ENCODE results near the gene GHR.
"Not testable (repeated sequence)": the region's sequence is repeated elsewhere in the genome, so short reads cannot be mapped to it uniquely, and the experiment has no call there.

The GHR gene

GRCh38 chr5:42701351-42702059 lies 278.3 kb downstream of the GHR start:
- Histone ChIP-seq H3K4me1 (ENCODE audit: control insufficient read depth in 2 of 2, insufficient read depth in 2 of 2, low read length in 2 of 2) (no peaks in the 10 kb centered on the region), H3K27ac (ENCODE audit: low read depth in 2 of 2, low read length in 2 of 2) (no peak overlapping the region), H3K4me3 (ENCODE audit: low read length in 2 of 2) (no peak overlapping the region), H3K9ac (ENCODE audit: low read depth in 1 of 2, low read length in 2 of 2) (no peak overlapping the region), H3K9me3 (ENCODE audit: control insufficient read depth in 2 of 2, low read length in 2 of 2) (peaks cover 0 to 5% of the 10 kb centered on the region in 2 donors), H3K27me3 (ENCODE audit: control insufficient read depth in 2 of 2, insufficient read depth in 2 of 2, low read length in 2 of 2) (no peaks in the 10 kb centered on the region), H3K36me3 (ENCODE audit: control insufficient read depth in 2 of 2, insufficient read depth in 2 of 2, low read length in 2 of 2) (no peaks in the 10 kb centered on the region)

- no peak overlapping the region for H3K27ac ChIP-seq (ENCODE audit: low read depth in 2 of 2, low read length in 2 of 2)
- no peaks in the 10 kb centered on the region for H3K27me3 ChIP-seq (ENCODE audit: control insufficient read depth in 2 of 2, insufficient read depth in 2 of 2, low read length in 2 of 2)
- H3K4me3 ChIP-seq (ENCODE audit: low read length in 2 of 2) = no peak overlapping the region
- H3K4me1 ChIP-seq (ENCODE audit: control insufficient read depth in 2 of 2, insufficient read depth in 2 of 2, low read length in 2 of 2) = no peaks in the 10 kb centered on the region
- H3K9ac ChIP-seq (ENCODE audit: low read depth in 1 of 2, low read length in 2 of 2) = no peak overlapping the region
- no peaks in the 10 kb centered on the region for H3K36me3 ChIP-seq (ENCODE audit: control insufficient read depth in 2 of 2, insufficient read depth in 2 of 2, low read length in 2 of 2)
- peaks cover 0 to 5% of the 10 kb centered on the region in 2 donors for H3K9me3 ChIP-seq (ENCODE audit: control insufficient read depth in 2 of 2, low read length in 2 of 2)
Observed at GRCh38 chr5:42703238-42703637, 280.0 kb downstream of the GHR start.

GRCh38 chr5:42715785-42716184 lies 292.5 kb downstream of the GHR start:
- Histone ChIP-seq H3K36me3 (ENCODE audit: control insufficient read depth in 2 of 2, insufficient read depth in 2 of 2, low read length in 2 of 2) (no peaks in the 10 kb centered on the region), H3K27ac (ENCODE audit: low read depth in 2 of 2, low read length in 2 of 2) (no peak overlapping the region), H3K27me3 (ENCODE audit: control insufficient read depth in 2 of 2, insufficient read depth in 2 of 2, low read length in 2 of 2) (no peaks in the 10 kb centered on the region), H3K4me1 (ENCODE audit: control insufficient read depth in 2 of 2, insufficient read depth in 2 of 2, low read length in 2 of 2) (no peaks in the 10 kb centered on the region), H3K4me3 (ENCODE audit: low read length in 2 of 2) (no peak overlapping the region), H3K9me3 (ENCODE audit: control insufficient read depth in 2 of 2, low read length in 2 of 2) (no peaks in the 10 kb centered on the region), H3K9ac (ENCODE audit: low read depth in 1 of 2, low read length in 2 of 2) (no peak overlapping the region)

- Histone ChIP-seq H3K27me3 (ENCODE audit: control insufficient read depth in 2 of 2, insufficient read depth in 2 of 2, low read length in 2 of 2) (no peaks in the 10 kb centered on the region), H3K4me1 (ENCODE audit: control insufficient read depth in 2 of 2, insufficient read depth in 2 of 2, low read length in 2 of 2) (no peaks in the 10 kb centered on the region), H3K9ac (ENCODE audit: low read depth in 1 of 2, low read length in 2 of 2) (no peak overlapping the region), H3K36me3 (ENCODE audit: control insufficient read depth in 2 of 2, insufficient read depth in 2 of 2, low read length in 2 of 2) (no peaks in the 10 kb centered on the region), H3K27ac (ENCODE audit: low read depth in 2 of 2, low read length in 2 of 2) (no peak overlapping the region), H3K9me3 (ENCODE audit: control insufficient read depth in 2 of 2, low read length in 2 of 2) (no peaks in the 10 kb centered on the region), H3K4me3 (ENCODE audit: low read length in 2 of 2) (no peak overlapping the region)
Observed at GRCh38 chr5:42718591-42718990, 295.4 kb downstream of the GHR start.

- no peaks in the 10 kb centered on the region for H3K36me3 ChIP-seq (ENCODE audit: control insufficient read depth in 2 of 2, insufficient read depth in 2 of 2, low read length in 2 of 2)
- no peak overlapping the region for H3K4me3 ChIP-seq (ENCODE audit: low read length in 2 of 2)
- no peaks in the 10 kb centered on the region for H3K9me3 ChIP-seq (ENCODE audit: control insufficient read depth in 2 of 2, low read length in 2 of 2)
- H3K9ac ChIP-seq (ENCODE audit: low read depth in 1 of 2, low read length in 2 of 2) = no peak overlapping the region
- no peak overlapping the region for H3K27ac ChIP-seq (ENCODE audit: low read depth in 2 of 2, low read length in 2 of 2)
- no peaks in the 10 kb centered on the region for H3K4me1 ChIP-seq (ENCODE audit: control insufficient read depth in 2 of 2, insufficient read depth in 2 of 2, low read length in 2 of 2)
- no peaks in the 10 kb centered on the region for H3K27me3 ChIP-seq (ENCODE audit: control insufficient read depth in 2 of 2, insufficient read depth in 2 of 2, low read length in 2 of 2)
Observed at GRCh38 chr5:42719034-42719433, 295.8 kb downstream of the GHR start.

GRCh38 chr5:42720251-42720650 lies 297.0 kb downstream of the GHR start:
- Histone ChIP-seq H3K36me3 (ENCODE audit: control insufficient read depth in 2 of 2, insufficient read depth in 2 of 2, low read length in 2 of 2) (no peaks in the 10 kb centered on the region), H3K27me3 (ENCODE audit: control insufficient read depth in 2 of 2, insufficient read depth in 2 of 2, low read length in 2 of 2) (no peaks in the 10 kb centered on the region), H3K9me3 (ENCODE audit: control insufficient read depth in 2 of 2, low read length in 2 of 2) (no peaks in the 10 kb centered on the region), H3K4me1 (ENCODE audit: control insufficient read depth in 2 of 2, insufficient read depth in 2 of 2, low read length in 2 of 2) (no peaks in the 10 kb centered on the region), H3K4me3 (ENCODE audit: low read length in 2 of 2) (no peak overlapping the region), H3K9ac (ENCODE audit: low read depth in 1 of 2, low read length in 2 of 2) (no peak overlapping the region), H3K27ac (ENCODE audit: low read depth in 2 of 2, low read length in 2 of 2) (no peak overlapping the region)

GRCh38 chr5:42721484-42721883 lies 298.2 kb downstream of the GHR start:
- no peak overlapping the region for H3K9ac ChIP-seq (ENCODE audit: low read depth in 1 of 2, low read length in 2 of 2)
- no peaks in the 10 kb centered on the region for H3K4me1 ChIP-seq (ENCODE audit: control insufficient read depth in 2 of 2, insufficient read depth in 2 of 2, low read length in 2 of 2)
- no peaks in the 10 kb centered on the region for H3K36me3 ChIP-seq (ENCODE audit: control insufficient read depth in 2 of 2, insufficient read depth in 2 of 2, low read length in 2 of 2)
- H3K27me3 ChIP-seq (ENCODE audit: control insufficient read depth in 2 of 2, insufficient read depth in 2 of 2, low read length in 2 of 2) = no peaks in the 10 kb centered on the region
- H3K4me3 ChIP-seq (ENCODE audit: low read length in 2 of 2) = no peak overlapping the region
- no peak overlapping the region for H3K27ac ChIP-seq (ENCODE audit: low read depth in 2 of 2, low read length in 2 of 2)
- no peaks in the 10 kb centered on the region for H3K9me3 ChIP-seq (ENCODE audit: control insufficient read depth in 2 of 2, low read length in 2 of 2)

- H3K4me1 ChIP-seq (ENCODE audit: control insufficient read depth in 2 of 2, insufficient read depth in 2 of 2, low read length in 2 of 2); H3K27me3 ChIP-seq (ENCODE audit: control insufficient read depth in 2 of 2, insufficient read depth in 2 of 2, low read length in 2 of 2); H3K27ac ChIP-seq (ENCODE audit: low read depth in 2 of 2, low read length in 2 of 2); H3K36me3 ChIP-seq (ENCODE audit: control insufficient read depth in 2 of 2, insufficient read depth in 2 of 2, low read length in 2 of 2); H3K4me3 ChIP-seq (ENCODE audit: low read length in 2 of 2); H3K9ac ChIP-seq (ENCODE audit: low read depth in 1 of 2, low read length in 2 of 2); H3K9me3 ChIP-seq (ENCODE audit: control insufficient read depth in 2 of 2, low read length in 2 of 2): not testable (repeated sequence)
Observed at GRCh38 chr5:42734531-42735058, 311.4 kb downstream of the GHR start.

GRCh38 chr5:42740920-42741319 lies 317.7 kb downstream of the GHR start:
- H3K27ac ChIP-seq (ENCODE audit: low read depth in 2 of 2, low read length in 2 of 2) = no peak overlapping the region
- H3K4me3 ChIP-seq (ENCODE audit: low read length in 2 of 2) = no peak overlapping the region
- no peak overlapping the region for H3K9ac ChIP-seq (ENCODE audit: low read depth in 1 of 2, low read length in 2 of 2)
- no peaks in the 10 kb centered on the region for H3K36me3 ChIP-seq (ENCODE audit: control insufficient read depth in 2 of 2, insufficient read depth in 2 of 2, low read length in 2 of 2)
- H3K27me3 ChIP-seq (ENCODE audit: control insufficient read depth in 2 of 2, insufficient read depth in 2 of 2, low read length in 2 of 2) = no peaks in the 10 kb centered on the region
- H3K9me3 ChIP-seq (ENCODE audit: control insufficient read depth in 2 of 2, low read length in 2 of 2) = no peaks in the 10 kb centered on the region
- H3K4me1 ChIP-seq (ENCODE audit: control insufficient read depth in 2 of 2, insufficient read depth in 2 of 2, low read length in 2 of 2) = no peaks in the 10 kb centered on the region

- Histone ChIP-seq H3K36me3 (ENCODE audit: control insufficient read depth in 2 of 2, insufficient read depth in 2 of 2, low read length in 2 of 2) (no peaks in the 10 kb centered on the region), H3K4me1 (ENCODE audit: control insufficient read depth in 2 of 2, insufficient read depth in 2 of 2, low read length in 2 of 2) (no peaks in the 10 kb centered on the region), H3K4me3 (ENCODE audit: low read length in 2 of 2) (no peak overlapping the region), H3K9ac (ENCODE audit: low read depth in 1 of 2, low read length in 2 of 2) (no peak overlapping the region), H3K27me3 (ENCODE audit: control insufficient read depth in 2 of 2, insufficient read depth in 2 of 2, low read length in 2 of 2) (no peaks in the 10 kb centered on the region), H3K27ac (ENCODE audit: low read depth in 2 of 2, low read length in 2 of 2) (no peak overlapping the region), H3K9me3 (ENCODE audit: control insufficient read depth in 2 of 2, low read length in 2 of 2) (no peaks in the 10 kb centered on the region)
Observed at GRCh38 chr5:42745426-42745825, 322.2 kb downstream of the GHR start.

All from mucosa of rectum (tissue), 2 donors.